ENCODE data around the gene AMHR2. TPM values are rescaled to one million over a fixed set of nuclear protein-coding genes. Genes with fewer than 3 reads are reported as not detected.

The AMHR2 gene
- total and polyA plus RNA-seq, 9 of the 15 experiments (the other 6 are each of a cell fraction or from before 2014, with no cell fraction given), result 8.9 to 49.7 (median 19.3) TPM

GRCh38 chr12:53479331-53479730, 55.7 kb downstream of the AMHR2 start (continued):
- TF ChIP-seq NFRKB (IDR thresholded peaks at IDR 0.05; ENCODE audit: low read depth) (no peak), GATAD2B (IDR thresholded peaks at IDR 0.05; ENCODE audit: borderline replicate concordance) (no peak), ZNF589 (CRISPR knock-in tag; IDR thresholded peaks at IDR 0.05; ENCODE audit: low read depth) (no peak), ZNF436 (CRISPR knock-in tag; IDR thresholded peaks at IDR 0.05) (no peak), CHCHD3 (CRISPR knock-in tag; IDR thresholded peaks at IDR 0.05) (no peak), ZBTB9 (CRISPR knock-in tag; IDR thresholded peaks at IDR 0.05) (no peak), PYGO2 (tag; IDR thresholded peaks at IDR 0.05) (no peak), ZNF133 (CRISPR knock-in tag; IDR thresholded peaks at IDR 0.05) (no peak), MAFF (IDR thresholded peaks at IDR 0.05; ENCODE audit: low read length) (peak; percentile 31; the same call in 1 of the 2 replicates), CTCF (IDR thresholded peaks at IDR 0.05 in 2 of 3, conservative IDR thresholded peaks at IDR 0.05 in 1 of 3; ENCODE audit: insufficient read depth in 2 of 3, low read depth in 1 of 3, low read length in 3 of 3) (no peak), MAX (CRISPR knock-in tag; IDR thresholded peaks at IDR 0.05) (no peak), MAFG (tag; conservative IDR thresholded peaks at IDR 0.05) (peak; percentile 54)

Data from K562 (cell line).